ENCODE data around the gene FPR2.

The FPR2 gene

GRCh38 chr19:51740356-51740755 lies 20.6 kb upstream of the FPR2 start:
- Histone ChIP-seq H3K14ac (ENCODE audit: low read length) (no peak overlapping the region), H3K27ac (ENCODE audit: low read depth, low read length) (no peak overlapping the region), H3K36me3 (ENCODE audit: control insufficient read depth in 1 of 2, insufficient read depth in 2 of 2, low read length in 2 of 2) (no peaks in the 10 kb centered on the region), H3K9me3 (ENCODE audit: insufficient read depth, low read depth, low read length) (peaks cover 2% of the 10 kb centered on the region), H3K79me2 (ENCODE audit: control insufficient read depth, insufficient read depth, low read length, poor library complexity) (no peaks in the 10 kb centered on the region), H4K91ac (ENCODE audit: low read depth, low read length) (no peak overlapping the region), H2AK5ac (ENCODE audit: low read length) (no peak overlapping the region), H2BK12ac (ENCODE audit: low read length) (no peak overlapping the region), H3K4me1 (ENCODE audit: control insufficient read depth in 1 of 2, insufficient read depth in 2 of 2, low read length in 2 of 2) (no peaks in the 10 kb centered on the region), H2AFZ (ENCODE audit: insufficient read depth, low read length, poor library complexity) (no peak overlapping the region), H3K9ac (ENCODE audit: low read length) (no peak overlapping the region), H3K4me3 (ENCODE audit: low read depth, low read length) (no peak overlapping the region), H3K4me2 (ENCODE audit: low read length) (no peak overlapping the region), H3K18ac (ENCODE audit: low read length) (no peak overlapping the region), H2BK120ac (ENCODE audit: insufficient read depth, low read length, poor library complexity) (no peak overlapping the region), H2BK5ac (ENCODE audit: low read depth, low read length, poor library complexity) (no peak overlapping the region), H3K23ac (ENCODE audit: low read length) (no peak overlapping the region), H3K27me3 (ENCODE audit: insufficient read depth, low read length) (no peaks in the 10 kb centered on the region), H4K8ac (ENCODE audit: low read depth, low read length) (no peak overlapping the region), H3K79me1 (ENCODE audit: low read length) (no peaks in the 10 kb centered on the region), H3K4ac (ENCODE audit: low read depth, low read length) (no peak overlapping the region), H4K12ac (ENCODE audit: low read depth, low read length) (no peak overlapping the region)
- no CpG with 5 or more reads among the region's 5 CpGs for WGBS (ENCODE audit: extremely low coverage, insufficient coverage, insufficient read length)
- no peak for DNase-seq

GRCh38 chr19:51742789-51743188 lies 18.2 kb upstream of the FPR2 start:
- Histone ChIP-seq H2AFZ (ENCODE audit: insufficient read depth, low read length, poor library complexity) (no peak overlapping the region), H3K9me3 (ENCODE audit: insufficient read depth, low read depth, low read length) (peaks cover 10% of the 10 kb centered on the region), H3K14ac (ENCODE audit: low read length) (no peak overlapping the region), H2AK5ac (ENCODE audit: low read length) (no peak overlapping the region), H3K79me1 (ENCODE audit: low read length) (no peaks in the 10 kb centered on the region), H2BK120ac (ENCODE audit: insufficient read depth, low read length, poor library complexity) (no peak overlapping the region), H3K4ac (ENCODE audit: low read depth, low read length) (no peak overlapping the region), H2BK5ac (ENCODE audit: low read depth, low read length, poor library complexity) (no peak overlapping the region), H3K4me1 (ENCODE audit: control insufficient read depth in 1 of 2, insufficient read depth in 2 of 2, low read length in 2 of 2) (no peaks in the 10 kb centered on the region), H3K27me3 (ENCODE audit: insufficient read depth, low read length) (no peaks in the 10 kb centered on the region), H3K36me3 (ENCODE audit: control insufficient read depth in 1 of 2, insufficient read depth in 2 of 2, low read length in 2 of 2) (no peaks in the 10 kb centered on the region), H3K4me2 (ENCODE audit: low read length) (no peak overlapping the region), H3K4me3 (ENCODE audit: low read depth, low read length) (no peak overlapping the region), H3K18ac (ENCODE audit: low read length) (no peak overlapping the region), H3K79me2 (ENCODE audit: control insufficient read depth, insufficient read depth, low read length, poor library complexity) (no peaks in the 10 kb centered on the region), H2BK12ac (ENCODE audit: low read length) (no peak overlapping the region), H4K12ac (ENCODE audit: low read depth, low read length) (no peak overlapping the region), H4K91ac (ENCODE audit: low read depth, low read length) (no peak overlapping the region), H3K9ac (ENCODE audit: low read length) (no peak overlapping the region), H4K8ac (ENCODE audit: low read depth, low read length) (no peak overlapping the region), H3K27ac (ENCODE audit: low read depth, low read length) (no peak overlapping the region), H3K23ac (ENCODE audit: low read length) (no peak overlapping the region)
- peak; percentile 19 to 31 for DNase-seq
- WGBS (ENCODE audit: extremely low coverage, insufficient coverage, insufficient read length), result no CpG with 5 or more reads among the region's 6 CpGs

GRCh38 chr19:51743405-51743804 lies 17.6 kb upstream of the FPR2 start:
- Histone ChIP-seq H3K9me3 (ENCODE audit: insufficient read depth, low read depth, low read length) (peaks cover 10% of the 10 kb centered on the region), H2BK5ac (ENCODE audit: low read depth, low read length, poor library complexity) (no peak overlapping the region), H2BK120ac (ENCODE audit: insufficient read depth, low read length, poor library complexity) (no peak overlapping the region), H3K79me2 (ENCODE audit: control insufficient read depth, insufficient read depth, low read length, poor library complexity) (no peaks in the 10 kb centered on the region), H2AK5ac (ENCODE audit: low read length) (no peak overlapping the region), H3K27me3 (ENCODE audit: insufficient read depth, low read length) (no peaks in the 10 kb centered on the region), H3K9ac (ENCODE audit: low read length) (no peak overlapping the region), H3K4me1 (ENCODE audit: control insufficient read depth in 1 of 2, insufficient read depth in 2 of 2, low read length in 2 of 2) (no peaks in the 10 kb centered on the region), H3K23ac (ENCODE audit: low read length) (no peak overlapping the region), H4K91ac (ENCODE audit: low read depth, low read length) (no peak overlapping the region), H2AFZ (ENCODE audit: insufficient read depth, low read length, poor library complexity) (no peak overlapping the region), H4K12ac (ENCODE audit: low read depth, low read length) (no peak overlapping the region), H3K79me1 (ENCODE audit: low read length) (no peaks in the 10 kb centered on the region), H2BK12ac (ENCODE audit: low read length) (no peak overlapping the region), H3K14ac (ENCODE audit: low read length) (no peak overlapping the region), H3K4me3 (ENCODE audit: low read depth, low read length) (no peak overlapping the region), H3K4ac (ENCODE audit: low read depth, low read length) (no peak overlapping the region), H3K27ac (ENCODE audit: low read depth, low read length) (no peak overlapping the region), H3K4me2 (ENCODE audit: low read length) (no peak overlapping the region), H3K18ac (ENCODE audit: low read length) (no peak overlapping the region), H4K8ac (ENCODE audit: low read depth, low read length) (no peak overlapping the region), H3K36me3 (ENCODE audit: control insufficient read depth in 1 of 2, insufficient read depth in 2 of 2, low read length in 2 of 2) (no peaks in the 10 kb centered on the region)
- no CpG with 5 or more reads among the region's 3 CpGs for WGBS (ENCODE audit: extremely low coverage, insufficient coverage, insufficient read length)
- no peak for DNase-seq

- Histone ChIP-seq H3K9ac (ENCODE audit: low read length) (no peak overlapping the region), H3K18ac (ENCODE audit: low read length) (no peak overlapping the region), H3K4me1 (ENCODE audit: control insufficient read depth in 1 of 2, insufficient read depth in 2 of 2, low read length in 2 of 2) (no peaks in the 10 kb centered on the region), H3K4me2 (ENCODE audit: low read length) (no peak overlapping the region), H3K14ac (ENCODE audit: low read length) (no peak overlapping the region), H2BK12ac (ENCODE audit: low read length) (no peak overlapping the region), H3K79me2 (ENCODE audit: control insufficient read depth, insufficient read depth, low read length, poor library complexity) (no peaks in the 10 kb centered on the region), H2AFZ (ENCODE audit: insufficient read depth, low read length, poor library complexity) (no peak overlapping the region), H3K23ac (ENCODE audit: low read length) (no peak overlapping the region), H4K91ac (ENCODE audit: low read depth, low read length) (no peak overlapping the region), H3K4ac (ENCODE audit: low read depth, low read length) (no peak overlapping the region), H2AK5ac (ENCODE audit: low read length) (no peak overlapping the region), H3K36me3 (ENCODE audit: control insufficient read depth in 1 of 2, insufficient read depth in 2 of 2, low read length in 2 of 2) (no peaks in the 10 kb centered on the region), H2BK120ac (ENCODE audit: insufficient read depth, low read length, poor library complexity) (no peak overlapping the region), H2BK5ac (ENCODE audit: low read depth, low read length, poor library complexity) (no peak overlapping the region), H4K8ac (ENCODE audit: low read depth, low read length) (no peak overlapping the region), H3K27ac (ENCODE audit: low read depth, low read length) (no peak overlapping the region), H3K9me3 (ENCODE audit: insufficient read depth, low read depth, low read length) (peaks cover 7% of the 10 kb centered on the region), H3K27me3 (ENCODE audit: insufficient read depth, low read length) (no peaks in the 10 kb centered on the region), H3K79me1 (ENCODE audit: low read length) (no peaks in the 10 kb centered on the region), H3K4me3 (ENCODE audit: low read depth, low read length) (no peak overlapping the region), H4K12ac (ENCODE audit: low read depth, low read length) (no peak overlapping the region)
- WGBS (ENCODE audit: extremely low coverage, insufficient coverage, insufficient read length), result no CpG with 5 or more reads among the region's 7 CpGs
- peak; percentile 56 to 68 for DNase-seq
These were observed 14.2 kb upstream of the FPR2 start for GRCh38 chr19:51746731-51747130.
